Neutrophil (primary cell): ENCODE results near the gene CHPT1.

Experiments used
- H3K27ac ChIP-seq: fragments of 200-600 bp; sonication (generic); 2 replicates; pipeline ENCODE4 v1.5.1; 2016; ENCODE audit warnings: mild to moderate bottlenecking, moderate library complexity
- H3K27me3 ChIP-seq: fragments of 200-600 bp; sonication (generic); 2 replicates; pipeline ENCODE4 v1.6.0; 2016; ENCODE audit warnings: mild to moderate bottlenecking
- H3K36me3 ChIP-seq: fragments of 200-600 bp; sonication (generic); 2 replicates; pipeline ENCODE4 v1.5.1; 2017
- H3K4me1 ChIP-seq, 2 experiments: fragments of 200-600 bp in 1 of 2; sonication (generic) in 1 of 2; 1 replicate in 1 of 2; 2 replicates in 1 of 2; pipeline versions ENCODE4 v1.5.1 to v1.6.1; 2013 to 2016; ENCODE audit warnings: low read depth in 1 of 2, low read length in 1 of 2, mild to moderate bottlenecking in 1 of 2, moderate library complexity in 1 of 2; ENCODE audit not compliant: control insufficient read depth in 1 of 2, insufficient read depth in 1 of 2
- H3K4me3 ChIP-seq, 2 experiments: fragments of 200-600 bp in 1 of 2; sonication (generic) in 1 of 2; 1 replicate in 1 of 2; 2 replicates in 1 of 2; pipeline ENCODE4 v1.5.1; 2013 to 2016; ENCODE audit warnings: low read depth in 1 of 2, low read length in 1 of 2, mild to moderate bottlenecking in 1 of 2, moderate library complexity in 1 of 2
- H3K9me3 ChIP-seq: fragments of 200-600 bp; sonication (generic); 2 replicates; pipeline ENCODE4 v1.5.1; 2016
- CTCF ChIP-seq: fragments of 200-600 bp; sonication (generic); IDR thresholded peaks from 2 replicates; pipeline ENCODE4 v1.5.1; 2016; ENCODE audit warnings: antibody characterized with exemption

The CHPT1 gene

GRCh38 chr12:101695706-101696105, 1.7 kb upstream of the CHPT1 start:
- Histone ChIP-seq H3K4me1 (peaks cover 20 to 34% of the 10 kb centered on the region in 2 experiments), H3K36me3 (no peaks in the 10 kb centered on the region), H3K4me3 (no peak overlapping the region), H3K27me3 (no peaks in the 10 kb centered on the region), H3K27ac (no peak overlapping the region), H3K9me3 (no peaks in the 10 kb centered on the region)
- TF ChIP-seq CTCF, result no peak

- Histone ChIP-seq H3K27me3 (no peaks in the 10 kb centered on the region), H3K9me3 (no peaks in the 10 kb centered on the region), H3K36me3 (no peaks in the 10 kb centered on the region), H3K27ac (peak overlapping the region; percentile 91), H3K4me1 (peaks cover 20 to 37% of the 10 kb centered on the region in 2 experiments), H3K4me3 (peak overlapping the region; percentile 78)
- no peak for TF ChIP-seq CTCF
These were observed 916 bp upstream of the CHPT1 start for GRCh38 chr12:101696251-101697196.

- TF ChIP-seq CTCF, result no peak
- peaks cover 20 to 37% of the 10 kb centered on the region in 2 experiments for H3K4me1 ChIP-seq
These were observed 725 bp downstream of the CHPT1 start for GRCh38 chr12:101697930-101698799.

GRCh38 chr12:101698800-101699347, 1.4 kb downstream of the CHPT1 start:
- Histone ChIP-seq H3K4me1 (peaks cover 20 to 37% of the 10 kb centered on the region in 2 experiments), H3K9me3 (no peaks in the 10 kb centered on the region), H3K27me3 (no peaks in the 10 kb centered on the region), H3K36me3 (no peaks in the 10 kb centered on the region), H3K27ac (peak overlapping the region; percentile 91), H3K4me3 (peak overlapping the region; percentile 78)
- TF ChIP-seq CTCF, result no peak

More at GRCh38 chr12:101697930-101698799, 725 bp downstream of the CHPT1 start:
- Histone ChIP-seq H3K4me3 (peak overlapping the region; percentile 78), H3K27ac (peak overlapping the region; percentile 91), H3K27me3 (no peaks in the 10 kb centered on the region), H3K9me3 (no peaks in the 10 kb centered on the region), H3K36me3 (no peaks in the 10 kb centered on the region)

- Histone ChIP-seq H3K36me3 (no peaks in the 10 kb centered on the region), H3K27me3 (no peaks in the 10 kb centered on the region), H3K4me1 (peaks cover 20 to 37% of the 10 kb centered on the region in 2 experiments), H3K4me3 (no peak overlapping the region), H3K27ac (peak overlapping the region; percentile 5), H3K9me3 (no peaks in the 10 kb centered on the region)
- TF ChIP-seq CTCF, result no peak
These were observed 2.9 kb downstream of the CHPT1 start for GRCh38 chr12:101700299-101700820.
